ENCODE results near the gene SLC25A42.

DNA sequence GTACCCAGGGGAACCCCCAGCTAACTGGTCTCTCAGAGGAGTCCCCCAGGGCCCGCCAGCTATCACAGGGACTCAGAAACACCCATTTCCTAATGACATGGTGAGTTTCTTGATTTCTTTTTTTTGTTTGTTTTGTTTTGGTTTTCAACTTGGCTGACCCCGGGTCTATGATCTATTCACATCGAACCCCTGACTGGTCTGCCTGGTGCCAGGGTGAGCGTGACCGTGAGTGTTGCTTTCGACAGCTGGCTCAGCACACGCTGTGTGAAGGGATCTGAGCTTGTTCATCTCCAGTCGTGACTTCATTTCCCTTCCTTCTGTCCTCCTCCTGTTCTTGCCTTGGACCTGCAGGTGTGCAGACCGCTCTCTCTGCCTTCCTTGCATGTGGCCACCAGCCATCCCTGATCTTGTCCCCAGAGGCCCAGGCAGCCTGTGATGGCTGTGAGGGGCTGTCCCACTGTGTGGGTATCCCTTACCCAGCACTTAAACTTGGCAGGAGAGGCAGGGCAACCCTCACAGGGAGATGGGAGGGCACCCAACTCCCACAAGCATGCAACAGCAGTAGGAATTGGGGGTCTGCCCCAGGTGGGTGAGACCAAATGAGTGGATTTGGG is 48.3 kb downstream of the SLC25A42 start:
- TF ChIP-seq, protein P1, sequence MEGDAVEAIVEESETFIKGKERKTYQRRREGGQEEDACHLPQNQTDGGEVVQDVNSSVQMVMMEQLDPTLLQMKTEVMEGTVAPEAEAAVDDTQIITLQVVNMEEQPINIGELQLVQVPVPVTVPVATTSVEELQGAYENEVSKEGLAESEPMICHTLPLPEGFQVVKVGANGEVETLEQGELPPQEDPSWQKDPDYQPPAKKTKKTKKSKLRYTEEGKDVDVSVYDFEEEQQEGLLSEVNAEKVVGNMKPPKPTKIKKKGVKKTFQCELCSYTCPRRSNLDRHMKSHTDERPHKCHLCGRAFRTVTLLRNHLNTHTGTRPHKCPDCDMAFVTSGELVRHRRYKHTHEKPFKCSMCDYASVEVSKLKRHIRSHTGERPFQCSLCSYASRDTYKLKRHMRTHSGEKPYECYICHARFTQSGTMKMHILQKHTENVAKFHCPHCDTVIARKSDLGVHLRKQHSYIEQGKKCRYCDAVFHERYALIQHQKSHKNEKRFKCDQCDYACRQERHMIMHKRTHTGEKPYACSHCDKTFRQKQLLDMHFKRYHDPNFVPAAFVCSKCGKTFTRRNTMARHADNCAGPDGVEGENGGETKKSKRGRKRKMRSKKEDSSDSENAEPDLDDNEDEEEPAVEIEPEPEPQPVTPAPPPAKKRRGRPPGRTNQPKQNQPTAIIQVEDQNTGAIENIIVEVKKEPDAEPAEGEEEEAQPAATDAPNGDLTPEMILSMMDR (IDR thresholded peaks at IDR 0.05), result no peak
- no peak for TF ChIP-seq RORB (CRISPR knock-in tag; IDR thresholded peaks at IDR 0.05)
- TF ChIP-seq SMAD4 (CRISPR knock-in tag; IDR thresholded peaks at IDR 0.05), result no peak
- TF ChIP-seq, protein P2, sequence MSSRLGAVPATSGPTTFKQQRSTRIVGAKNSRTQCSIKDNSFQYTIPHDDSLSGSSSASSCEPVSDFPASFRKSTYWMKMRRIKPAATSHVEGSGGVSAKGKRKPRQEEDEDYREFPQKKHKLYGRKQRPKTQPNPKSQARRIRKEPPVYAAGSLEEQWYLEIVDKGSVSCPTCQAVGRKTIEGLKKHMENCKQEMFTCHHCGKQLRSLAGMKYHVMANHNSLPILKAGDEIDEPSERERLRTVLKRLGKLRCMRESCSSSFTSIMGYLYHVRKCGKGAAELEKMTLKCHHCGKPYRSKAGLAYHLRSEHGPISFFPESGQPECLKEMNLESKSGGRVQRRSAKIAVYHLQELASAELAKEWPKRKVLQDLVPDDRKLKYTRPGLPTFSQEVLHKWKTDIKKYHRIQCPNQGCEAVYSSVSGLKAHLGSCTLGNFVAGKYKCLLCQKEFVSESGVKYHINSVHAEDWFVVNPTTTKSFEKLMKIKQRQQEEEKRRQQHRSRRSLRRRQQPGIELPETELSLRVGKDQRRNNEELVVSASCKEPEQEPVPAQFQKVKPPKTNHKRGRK (CRISPR knock-in tag; IDR thresholded peaks at IDR 0.05; ENCODE audit: borderline replicate concordance), result no peak
- TF ChIP-seq IRF2 (CRISPR knock-in tag; IDR thresholded peaks at IDR 0.05; ENCODE audit: borderline replicate concordance, low read depth), result no peak
- TF ChIP-seq, protein P3, sequence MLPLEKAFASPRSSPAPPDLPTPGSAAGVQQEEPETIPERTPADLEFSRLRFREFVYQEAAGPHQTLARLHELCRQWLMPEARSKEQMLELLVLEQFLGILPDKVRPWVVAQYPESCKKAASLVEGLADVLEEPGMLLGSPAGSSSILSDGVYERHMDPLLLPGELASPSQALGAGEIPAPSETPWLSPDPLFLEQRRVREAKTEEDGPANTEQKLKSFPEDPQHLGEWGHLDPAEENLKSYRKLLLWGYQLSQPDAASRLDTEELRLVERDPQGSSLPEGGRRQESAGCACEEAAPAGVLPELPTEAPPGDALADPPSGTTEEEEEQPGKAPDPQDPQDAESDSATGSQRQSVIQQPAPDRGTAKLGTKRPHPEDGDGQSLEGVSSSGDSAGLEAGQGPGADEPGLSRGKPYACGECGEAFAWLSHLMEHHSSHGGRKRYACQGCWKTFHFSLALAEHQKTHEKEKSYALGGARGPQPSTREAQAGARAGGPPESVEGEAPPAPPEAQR (CRISPR knock-in tag; IDR thresholded peaks at IDR 0.05), result no peak
- TF ChIP-seq, protein P4, sequence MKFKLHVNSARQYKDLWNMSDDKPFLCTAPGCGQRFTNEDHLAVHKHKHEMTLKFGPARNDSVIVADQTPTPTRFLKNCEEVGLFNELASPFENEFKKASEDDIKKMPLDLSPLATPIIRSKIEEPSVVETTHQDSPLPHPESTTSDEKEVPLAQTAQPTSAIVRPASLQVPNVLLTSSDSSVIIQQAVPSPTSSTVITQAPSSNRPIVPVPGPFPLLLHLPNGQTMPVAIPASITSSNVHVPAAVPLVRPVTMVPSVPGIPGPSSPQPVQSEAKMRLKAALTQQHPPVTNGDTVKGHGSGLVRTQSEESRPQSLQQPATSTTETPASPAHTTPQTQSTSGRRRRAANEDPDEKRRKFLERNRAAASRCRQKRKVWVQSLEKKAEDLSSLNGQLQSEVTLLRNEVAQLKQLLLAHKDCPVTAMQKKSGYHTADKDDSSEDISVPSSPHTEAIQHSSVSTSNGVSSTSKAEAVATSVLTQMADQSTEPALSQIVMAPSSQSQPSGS (CRISPR knock-in tag; IDR thresholded peaks at IDR 0.05; ENCODE audit: borderline replicate concordance, low read depth), result no peak
- no peak for TF ChIP-seq TEAD1 (CRISPR knock-in tag; IDR thresholded peaks at IDR 0.05)
- no peak for TF ChIP-seq HMGA2 (CRISPR knock-in tag; IDR thresholded peaks at IDR 0.05)
- no peak for TF ChIP-seq FOXK1 (CRISPR knock-in tag; IDR thresholded peaks at IDR 0.05)
- TF ChIP-seq, protein P5, sequence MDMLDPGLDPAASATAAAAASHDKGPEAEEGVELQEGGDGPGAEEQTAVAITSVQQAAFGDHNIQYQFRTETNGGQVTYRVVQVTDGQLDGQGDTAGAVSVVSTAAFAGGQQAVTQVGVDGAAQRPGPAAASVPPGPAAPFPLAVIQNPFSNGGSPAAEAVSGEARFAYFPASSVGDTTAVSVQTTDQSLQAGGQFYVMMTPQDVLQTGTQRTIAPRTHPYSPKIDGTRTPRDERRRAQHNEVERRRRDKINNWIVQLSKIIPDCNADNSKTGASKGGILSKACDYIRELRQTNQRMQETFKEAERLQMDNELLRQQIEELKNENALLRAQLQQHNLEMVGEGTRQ (CRISPR knock-in tag; IDR thresholded peaks at IDR 0.05), result no peak
- no peak for TF ChIP-seq CBFB (CRISPR knock-in tag; IDR thresholded peaks at IDR 0.05; ENCODE audit: low read depth)
- TF ChIP-seq, protein P6, sequence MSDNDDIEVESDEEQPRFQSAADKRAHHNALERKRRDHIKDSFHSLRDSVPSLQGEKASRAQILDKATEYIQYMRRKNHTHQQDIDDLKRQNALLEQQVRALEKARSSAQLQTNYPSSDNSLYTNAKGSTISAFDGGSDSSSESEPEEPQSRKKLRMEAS (CRISPR knock-in tag; IDR thresholded peaks at IDR 0.05), result no peak
- TF ChIP-seq, protein P7, sequence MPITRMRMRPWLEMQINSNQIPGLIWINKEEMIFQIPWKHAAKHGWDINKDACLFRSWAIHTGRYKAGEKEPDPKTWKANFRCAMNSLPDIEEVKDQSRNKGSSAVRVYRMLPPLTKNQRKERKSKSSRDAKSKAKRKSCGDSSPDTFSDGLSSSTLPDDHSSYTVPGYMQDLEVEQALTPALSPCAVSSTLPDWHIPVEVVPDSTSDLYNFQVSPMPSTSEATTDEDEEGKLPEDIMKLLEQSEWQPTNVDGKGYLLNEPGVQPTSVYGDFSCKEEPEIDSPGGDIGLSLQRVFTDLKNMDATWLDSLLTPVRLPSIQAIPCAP (CRISPR knock-in tag; IDR thresholded peaks at IDR 0.05), result no peak
